Activated CD8-positive, alpha-beta memory T cell treated with anti-CD3 and anti-CD28 coated beads, Interleukin-2, amount 50 U/mL, for 24 hours (primary cell): ENCODE measurements around the gene DLST.

Experiments used
- DNase-seq: peaks from one replicate; pipeline ENCODE4 v3.0.0-alpha.2; 2020; ENCODE audit errors: extremely low read depth

DLST gene

GRCh38 chr14:74881431-74882102, at the start of gene DLST:
Gene DLST, plus strand, starts transcription at chr14:74881916. Its CDS starts 38 bp downstream, at chr14:74881954.
- DNase-seq: peak; percentile 63

- DNase-seq: no peak
Observed at GRCh38 chr14:74832849-74833248, 48.9 kb upstream of the DLST start.

GRCh38 chr14:74834692-74835392, 46.9 kb upstream of the DLST start:
- no peak for DNase-seq

GRCh38 chr14:74835645-74836250, 46.0 kb upstream of the DLST start:
- no peak for DNase-seq

GRCh38 chr14:74836251-74836960, 45.3 kb upstream of the DLST start:
- no peak for DNase-seq

- DNase-seq: no peak
Observed at GRCh38 chr14:74838166-74838565, 43.5 kb upstream of the DLST start.

- DNase-seq: no peak
Observed at GRCh38 chr14:74840603-74841030, 41.1 kb upstream of the DLST start.

- DNase-seq: no peak
Observed at GRCh38 chr14:74841230-74842207, 40.2 kb upstream of the DLST start.

GRCh38 chr14:74843653-74844052, 38.1 kb upstream of the DLST start:
- DNase-seq: no peak

GRCh38 chr14:74846168-74846567, 35.5 kb upstream of the DLST start:
- no peak for DNase-seq

- no peak for DNase-seq
Observed at GRCh38 chr14:74846968-74847665, 34.6 kb upstream of the DLST start.

GRCh38 chr14:74848768-74849167, 32.9 kb upstream of the DLST start:
- no peak for DNase-seq

GRCh38 chr14:74852922-74853530, 28.7 kb upstream of the DLST start:
- DNase-seq: no peak

GRCh38 chr14:74853581-74853980, 28.1 kb upstream of the DLST start:
- DNase-seq: no peak

GRCh38 chr14:74855021-74855420, 26.7 kb upstream of the DLST start:
- no peak for DNase-seq

GRCh38 chr14:74855945-74856344, 25.8 kb upstream of the DLST start:
- no peak for DNase-seq

- DNase-seq: no peak
Observed at GRCh38 chr14:74856366-74856765, 25.4 kb upstream of the DLST start.

GRCh38 chr14:74858022-74858421, 23.7 kb upstream of the DLST start:
- DNase-seq: no peak

GRCh38 chr14:74859757-74860552, 21.8 kb upstream of the DLST start:
- DNase-seq: no peak
